Measurements from ENCODE around the gene L3MBTL2. TPM values are rescaled to one million over a fixed set of nuclear protein-coding genes. Genes with fewer than 3 reads are reported as not detected.

Gene L3MBTL2
- total and polyA plus RNA-seq, 10 of the 15 experiments (the other 5 are each of a cell fraction or from before 2014, with no cell fraction given), result 13.2 to 37.6 (median 28.2) TPM

DNA sequence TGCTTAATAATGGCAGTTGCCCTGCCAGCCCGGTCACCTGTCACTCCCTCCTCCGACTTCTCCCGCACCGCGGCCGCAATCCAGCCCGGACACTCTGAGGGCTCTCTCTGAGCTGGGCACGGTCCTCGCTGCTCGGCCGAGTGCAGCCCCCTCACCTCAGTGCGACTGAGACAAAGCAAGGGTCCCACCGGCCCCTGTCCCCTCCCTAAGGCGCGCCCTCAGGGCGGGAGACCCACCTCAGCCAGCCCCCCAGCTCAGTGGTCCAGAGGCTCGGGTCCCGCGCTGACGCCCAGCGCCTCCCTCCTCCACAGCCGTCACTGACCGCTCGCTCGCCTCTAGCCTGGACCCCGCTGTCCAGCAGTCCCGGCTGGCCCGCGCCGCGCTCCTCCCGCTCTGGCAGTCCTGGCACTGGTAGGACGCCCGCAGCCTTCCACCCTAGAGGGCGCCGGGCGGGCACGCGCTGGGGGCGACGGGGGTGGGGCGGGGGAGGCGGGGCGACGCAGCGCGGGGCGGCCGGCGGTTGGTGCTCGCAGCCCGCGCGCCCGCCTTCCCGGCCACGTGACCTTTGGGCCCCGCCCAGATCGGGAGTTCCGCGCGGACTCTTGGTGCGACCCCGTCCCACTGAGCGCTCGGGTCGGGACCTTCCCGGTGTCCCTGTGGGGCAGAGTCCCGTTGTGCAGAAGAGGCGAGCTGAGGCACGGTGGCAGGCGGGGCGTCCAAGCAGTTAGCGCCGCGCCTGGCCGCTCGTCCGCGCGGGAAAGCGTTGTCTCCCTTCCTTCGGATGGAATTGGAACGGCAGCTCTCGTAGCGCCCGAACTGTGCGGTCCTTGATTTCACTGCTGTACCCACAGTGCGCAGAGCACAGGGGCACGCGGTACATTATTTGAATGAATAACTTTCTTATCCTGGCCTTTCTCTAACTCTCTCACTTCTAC lies 7.8 kb upstream of the L3MBTL2 start:
- no peaks in the 10 kb centered on the region for H3K27me3 ChIP-seq (replicated peaks in 1 of 2; ENCODE audit: control insufficient read depth in 2 of 2, insufficient read depth in 2 of 2, low read length in 1 of 2)
- peaks cover 3% of the 10 kb centered on the region for H3K4me1 ChIP-seq (ENCODE audit: control insufficient read depth, insufficient read depth, low read length)
- in situ Hi-C loops (cut with MboI), result no loop called here
- FAIRE-seq (no peak), ATAC-seq (peak; percentile 96), DNase-seq (ENCODE audit: low read depth, low spot score) (no peak)
- BruUV-seq (replicated peaks), result no TSS peak
- no peaks in the 10 kb centered on the region for H3K9me3 ChIP-seq (replicated peaks; ENCODE audit: control insufficient read depth, insufficient read depth, low read length)
- H4K20me1 ChIP-seq (ENCODE audit: control insufficient read depth, insufficient read depth), result no peaks in the 10 kb centered on the region
- H3K4me2 ChIP-seq (ENCODE audit: control insufficient read depth, insufficient read depth), result peak overlapping the region; percentile 98
- no peaks in the 10 kb centered on the region for H3K36me3 ChIP-seq (ENCODE audit: control insufficient read depth in 2 of 2, insufficient read depth in 2 of 2, low read length in 1 of 2)
- peak overlapping the region; percentile 90 for H3K4me3 ChIP-seq
- H2AFZ ChIP-seq (ENCODE audit: control insufficient read depth, low read depth, low read length), result peak overlapping the region; percentile 97
- no peak overlapping the region for H3K27ac ChIP-seq (ENCODE audit: control insufficient read depth, insufficient read depth)
- RAD21 ChIA-PET (ENCODE audit: unreplicated experiment), result interaction anchor here (0.7 to 1.4 kb wide), 4 partner anchors 167 to 275 kb away, joined by 3 to 5 read pairs (median 4); no protein-coding TSS in a partner anchor
- SMC1A ChIA-PET (ENCODE audit: uncharacterized antibody, unreplicated experiment), result interaction anchor here (1.0 kb wide), 1 partner anchor 10 kb away, joined by 3 read pairs; no protein-coding TSS in a partner anchor
- intact Hi-C loops (cut with micrococcal nuclease; ENCODE audit: unreplicated experiment), result no loop called here
- CTCF ChIA-PET, result interaction anchor here (0.5 to 2.8 kb wide), 3 partner anchors 8 to 274 kb away, joined by 3 to 11 read pairs (median 9); no protein-coding TSS in a partner anchor
- no peaks in the 10 kb centered on the region for H3K79me2 ChIP-seq (ENCODE audit: control insufficient read depth, insufficient read depth, low read length)
- 2% methylated on average over 76 of the region's 91 CpGs for WGBS (ENCODE audit: insufficient coverage, insufficient replicate concordance, low lambda C conversion rate, missing lambda C conversion rate)
- POLR2A ChIA-PET, result interaction anchor here (0.5 to 0.7 kb wide), 4 partner anchors 22 to 251 kb away, joined by 3 to 4 read pairs (median 4); no protein-coding TSS in a partner anchor
- H3K9ac ChIP-seq (ENCODE audit: control insufficient read depth, insufficient read depth, low read length), result peak overlapping the region; percentile 23; the same call in 1 of the 2 replicates
- TF ChIP-seq SREBF2 (IDR thresholded peaks at IDR 0.05; ENCODE audit: low read length), result no peak
- TF ChIP-seq SMARCA5 (IDR thresholded peaks at IDR 0.05), result no peak
- no peak for TF ChIP-seq RELA (IDR thresholded peaks at IDR 0.05; ENCODE audit: borderline replicate concordance, partially characterized antibody)
- TF ChIP-seq POU2F2 (IDR thresholded peaks at IDR 0.05; ENCODE audit: borderline replicate concordance, low read depth, low read length), result no peak
- TF ChIP-seq WRNIP1 (IDR thresholded peaks at IDR 0.05; ENCODE audit: borderline replicate concordance, low read depth, low read length), result no peak
- TF ChIP-seq, protein P1, sequence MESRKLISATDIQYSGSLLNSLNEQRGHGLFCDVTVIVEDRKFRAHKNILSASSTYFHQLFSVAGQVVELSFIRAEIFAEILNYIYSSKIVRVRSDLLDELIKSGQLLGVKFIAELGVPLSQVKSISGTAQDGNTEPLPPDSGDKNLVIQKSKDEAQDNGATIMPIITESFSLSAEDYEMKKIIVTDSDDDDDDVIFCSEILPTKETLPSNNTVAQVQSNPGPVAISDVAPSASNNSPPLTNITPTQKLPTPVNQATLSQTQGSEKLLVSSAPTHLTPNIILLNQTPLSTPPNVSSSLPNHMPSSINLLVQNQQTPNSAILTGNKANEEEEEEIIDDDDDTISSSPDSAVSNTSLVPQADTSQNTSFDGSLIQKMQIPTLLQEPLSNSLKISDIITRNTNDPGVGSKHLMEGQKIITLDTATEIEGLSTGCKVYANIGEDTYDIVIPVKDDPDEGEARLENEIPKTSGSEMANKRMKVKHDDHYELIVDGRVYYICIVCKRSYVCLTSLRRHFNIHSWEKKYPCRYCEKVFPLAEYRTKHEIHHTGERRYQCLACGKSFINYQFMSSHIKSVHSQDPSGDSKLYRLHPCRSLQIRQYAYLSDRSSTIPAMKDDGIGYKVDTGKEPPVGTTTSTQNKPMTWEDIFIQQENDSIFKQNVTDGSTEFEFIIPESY (IDR thresholded peaks at IDR 0.05), result no peak
- TF ChIP-seq CHD2 (IDR thresholded peaks at IDR 0.05; ENCODE audit: borderline replicate concordance, low read depth, low read length), result no peak
- no peak for TF ChIP-seq NBN (IDR thresholded peaks at IDR 0.05)
- TF ChIP-seq, protein P2, sequence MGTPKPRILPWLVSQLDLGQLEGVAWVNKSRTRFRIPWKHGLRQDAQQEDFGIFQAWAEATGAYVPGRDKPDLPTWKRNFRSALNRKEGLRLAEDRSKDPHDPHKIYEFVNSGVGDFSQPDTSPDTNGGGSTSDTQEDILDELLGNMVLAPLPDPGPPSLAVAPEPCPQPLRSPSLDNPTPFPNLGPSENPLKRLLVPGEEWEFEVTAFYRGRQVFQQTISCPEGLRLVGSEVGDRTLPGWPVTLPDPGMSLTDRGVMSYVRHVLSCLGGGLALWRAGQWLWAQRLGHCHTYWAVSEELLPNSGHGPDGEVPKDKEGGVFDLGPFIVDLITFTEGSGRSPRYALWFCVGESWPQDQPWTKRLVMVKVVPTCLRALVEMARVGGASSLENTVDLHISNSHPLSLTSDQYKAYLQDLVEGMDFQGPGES (IDR thresholded peaks at IDR 0.05), result no peak
- no peak for TF ChIP-seq NRF1 (conservative IDR thresholded peaks at IDR 0.05; ENCODE audit: low read depth, low read length)
- TF ChIP-seq, protein P3, sequence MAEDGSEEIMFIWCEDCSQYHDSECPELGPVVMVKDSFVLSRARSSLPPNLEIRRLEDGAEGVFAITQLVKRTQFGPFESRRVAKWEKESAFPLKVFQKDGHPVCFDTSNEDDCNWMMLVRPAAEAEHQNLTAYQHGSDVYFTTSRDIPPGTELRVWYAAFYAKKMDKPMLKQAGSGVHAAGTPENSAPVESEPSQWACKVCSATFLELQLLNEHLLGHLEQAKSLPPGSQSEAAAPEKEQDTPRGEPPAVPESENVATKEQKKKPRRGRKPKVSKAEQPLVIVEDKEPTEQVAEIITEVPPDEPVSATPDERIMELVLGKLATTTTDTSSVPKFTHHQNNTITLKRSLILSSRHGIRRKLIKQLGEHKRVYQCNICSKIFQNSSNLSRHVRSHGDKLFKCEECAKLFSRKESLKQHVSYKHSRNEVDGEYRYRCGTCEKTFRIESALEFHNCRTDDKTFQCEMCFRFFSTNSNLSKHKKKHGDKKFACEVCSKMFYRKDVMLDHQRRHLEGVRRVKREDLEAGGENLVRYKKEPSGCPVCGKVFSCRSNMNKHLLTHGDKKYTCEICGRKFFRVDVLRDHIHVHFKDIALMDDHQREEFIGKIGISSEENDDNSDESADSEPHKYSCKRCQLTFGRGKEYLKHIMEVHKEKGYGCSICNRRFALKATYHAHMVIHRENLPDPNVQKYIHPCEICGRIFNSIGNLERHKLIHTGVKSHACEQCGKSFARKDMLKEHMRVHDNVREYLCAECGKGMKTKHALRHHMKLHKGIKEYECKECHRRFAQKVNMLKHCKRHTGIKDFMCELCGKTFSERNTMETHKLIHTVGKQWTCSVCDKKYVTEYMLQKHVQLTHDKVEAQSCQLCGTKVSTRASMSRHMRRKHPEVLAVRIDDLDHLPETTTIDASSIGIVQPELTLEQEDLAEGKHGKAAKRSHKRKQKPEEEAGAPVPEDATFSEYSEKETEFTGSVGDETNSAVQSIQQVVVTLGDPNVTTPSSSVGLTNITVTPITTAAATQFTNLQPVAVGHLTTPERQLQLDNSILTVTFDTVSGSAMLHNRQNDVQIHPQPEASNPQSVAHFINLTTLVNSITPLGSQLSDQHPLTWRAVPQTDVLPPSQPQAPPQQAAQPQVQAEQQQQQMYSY (CRISPR knock-in tag; IDR thresholded peaks at IDR 0.05), result no peak
- TF ChIP-seq KLF5 (IDR thresholded peaks at IDR 0.05; ENCODE audit: partially characterized antibody), result no peak
- TF ChIP-seq, protein P4, sequence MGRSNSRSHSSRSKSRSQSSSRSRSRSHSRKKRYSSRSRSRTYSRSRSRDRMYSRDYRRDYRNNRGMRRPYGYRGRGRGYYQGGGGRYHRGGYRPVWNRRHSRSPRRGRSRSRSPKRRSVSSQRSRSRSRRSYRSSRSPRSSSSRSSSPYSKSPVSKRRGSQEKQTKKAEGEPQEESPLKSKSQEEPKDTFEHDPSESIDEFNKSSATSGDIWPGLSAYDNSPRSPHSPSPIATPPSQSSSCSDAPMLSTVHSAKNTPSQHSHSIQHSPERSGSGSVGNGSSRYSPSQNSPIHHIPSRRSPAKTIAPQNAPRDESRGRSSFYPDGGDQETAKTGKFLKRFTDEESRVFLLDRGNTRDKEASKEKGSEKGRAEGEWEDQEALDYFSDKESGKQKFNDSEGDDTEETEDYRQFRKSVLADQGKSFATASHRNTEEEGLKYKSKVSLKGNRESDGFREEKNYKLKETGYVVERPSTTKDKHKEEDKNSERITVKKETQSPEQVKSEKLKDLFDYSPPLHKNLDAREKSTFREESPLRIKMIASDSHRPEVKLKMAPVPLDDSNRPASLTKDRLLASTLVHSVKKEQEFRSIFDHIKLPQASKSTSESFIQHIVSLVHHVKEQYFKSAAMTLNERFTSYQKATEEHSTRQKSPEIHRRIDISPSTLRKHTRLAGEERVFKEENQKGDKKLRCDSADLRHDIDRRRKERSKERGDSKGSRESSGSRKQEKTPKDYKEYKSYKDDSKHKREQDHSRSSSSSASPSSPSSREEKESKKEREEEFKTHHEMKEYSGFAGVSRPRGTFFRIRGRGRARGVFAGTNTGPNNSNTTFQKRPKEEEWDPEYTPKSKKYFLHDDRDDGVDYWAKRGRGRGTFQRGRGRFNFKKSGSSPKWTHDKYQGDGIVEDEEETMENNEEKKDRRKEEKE (IDR thresholded peaks at IDR 0.05), result no peak

Data from GM12878 (cell line).